Hematopoietic multipotent progenitor cell treated with erythropoietin and hydrocortisone succinate and interleukin-3 and kit ligand, for 6 days (in vitro differentiated cells): Measurements from ENCODE around the gene IDE.
"Not testable (repeated sequence)": the region's sequence is repeated elsewhere in the genome, so short reads cannot be mapped to it uniquely, and the experiment has no call there.

Experiments
- DNase-seq: peaks from one replicate; pipeline ENCODE4 v3.0.0-alpha.2; 2015

Gene IDE

DNA sequence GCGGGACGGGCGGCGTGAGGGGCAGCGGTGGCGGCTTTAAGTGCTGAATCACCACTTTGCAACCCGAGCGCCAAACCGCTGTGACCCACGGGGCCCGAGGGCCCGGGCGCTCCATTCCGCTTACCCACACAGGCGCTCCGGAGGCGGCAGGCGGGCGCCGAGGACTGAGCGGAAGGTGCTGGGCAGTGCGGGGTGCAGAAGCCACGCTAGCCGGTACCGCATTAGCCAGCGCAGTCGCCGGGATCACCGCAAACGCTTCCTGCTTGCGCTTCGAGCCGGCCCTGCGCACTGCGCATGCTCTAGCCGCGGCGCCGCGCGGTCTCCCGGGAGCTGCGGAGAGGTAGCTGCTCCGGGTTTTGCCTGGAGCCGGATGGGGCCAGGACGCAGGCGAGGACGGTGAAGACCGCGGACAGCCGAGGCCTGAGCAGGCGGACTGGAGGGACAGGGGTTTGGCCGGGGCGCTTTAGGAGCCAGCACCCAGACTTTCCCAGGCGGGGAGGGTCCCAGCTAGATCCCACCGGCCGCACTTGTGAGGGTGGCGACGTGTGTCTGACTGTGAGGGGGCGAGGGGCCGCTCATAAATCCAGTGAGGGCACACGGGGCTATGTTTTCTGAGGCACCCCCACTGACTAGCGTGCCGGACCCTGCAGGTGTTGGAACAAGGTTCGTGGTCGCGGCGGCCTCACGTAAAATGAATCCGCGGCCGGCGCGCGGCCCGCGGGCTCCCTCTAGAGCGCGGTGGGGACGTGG is at the start of gene IDE:
IDE (minus strand) TSS at position 296 of the 750 bp plus-strand sequence; CDS start at position 222, 74 bp downstream.
- peak; percentile 90 for DNase-seq

DNA sequence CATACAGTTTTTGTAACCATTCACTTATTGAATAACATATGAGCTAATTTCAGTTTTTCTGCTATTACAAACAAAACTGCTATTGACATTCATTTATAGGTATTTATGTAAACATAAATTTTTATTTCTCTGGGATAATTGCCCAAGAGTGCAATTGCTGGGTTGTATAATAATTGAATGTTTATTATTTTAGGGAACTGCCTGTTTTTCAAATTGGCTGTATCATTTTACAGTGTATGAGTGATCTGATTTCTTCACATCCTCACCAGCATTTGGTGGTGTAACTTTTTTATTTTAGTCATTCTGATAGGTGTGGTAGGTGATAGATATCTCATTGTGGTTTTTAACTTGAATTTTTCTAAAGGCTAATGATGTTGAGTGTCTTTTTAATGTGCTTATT is 45.5 kb upstream of the IDE start:
- DNase-seq, result no peak

DNA sequence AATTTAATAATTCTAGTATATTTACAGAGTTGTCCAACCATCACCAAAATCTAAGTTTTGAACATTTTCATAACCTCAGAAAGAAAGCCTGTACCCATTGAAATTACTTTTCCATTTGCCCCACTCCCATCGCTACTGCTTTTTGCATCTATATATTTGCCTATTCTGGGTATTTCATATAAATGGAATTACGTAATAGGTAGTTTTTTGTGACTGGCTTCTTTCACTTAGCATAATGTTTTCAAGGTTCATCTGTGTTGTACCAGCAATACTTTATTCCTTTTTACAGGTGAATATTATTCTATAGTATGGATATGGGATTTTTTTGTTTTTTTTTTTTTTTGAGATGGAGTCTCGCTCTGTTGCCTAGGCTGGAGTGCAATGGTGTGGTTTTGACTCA is 41.6 kb upstream of the IDE start:
- DNase-seq, result no peak

DNA sequence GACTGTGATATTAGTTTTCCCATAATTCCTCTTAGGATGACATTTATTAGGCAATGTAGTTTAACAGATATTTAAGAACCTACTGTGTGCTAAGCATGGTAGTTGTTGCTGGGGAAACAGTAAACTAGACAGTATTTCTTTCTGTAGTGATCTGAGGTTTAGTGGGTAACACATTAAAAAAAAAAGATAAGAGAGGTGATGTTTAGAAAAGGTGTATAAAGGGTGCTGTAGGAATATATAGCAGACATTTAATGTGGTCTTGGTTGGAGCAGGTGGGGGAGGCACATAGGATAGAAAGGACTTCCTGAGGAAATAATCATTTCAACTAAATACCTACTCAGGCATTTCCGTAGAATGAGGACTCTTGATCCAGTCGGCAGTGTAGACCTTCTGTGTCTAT is 30.9 kb upstream of the IDE start:
- DNase-seq, result no peak

DNA sequence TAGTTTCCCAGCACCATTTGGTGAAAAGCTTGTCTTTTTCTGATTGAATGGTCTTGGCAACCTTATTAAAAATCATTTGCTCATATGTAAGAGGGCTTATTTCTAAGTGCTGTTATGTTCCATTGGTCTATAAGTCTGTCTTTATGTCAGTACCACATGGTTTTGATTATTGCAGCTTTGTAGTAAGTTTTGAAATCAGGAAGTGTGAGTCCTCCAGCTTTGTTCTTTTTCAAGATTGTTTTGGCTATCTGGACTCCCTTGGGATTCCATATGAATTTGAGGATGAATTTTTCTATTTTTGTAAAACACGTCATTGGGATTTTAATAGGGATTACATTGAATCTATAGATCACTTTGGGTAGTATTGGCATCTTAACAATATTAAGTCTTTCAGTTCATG is 24.4 kb upstream of the IDE start:
- no peak for DNase-seq

DNA sequence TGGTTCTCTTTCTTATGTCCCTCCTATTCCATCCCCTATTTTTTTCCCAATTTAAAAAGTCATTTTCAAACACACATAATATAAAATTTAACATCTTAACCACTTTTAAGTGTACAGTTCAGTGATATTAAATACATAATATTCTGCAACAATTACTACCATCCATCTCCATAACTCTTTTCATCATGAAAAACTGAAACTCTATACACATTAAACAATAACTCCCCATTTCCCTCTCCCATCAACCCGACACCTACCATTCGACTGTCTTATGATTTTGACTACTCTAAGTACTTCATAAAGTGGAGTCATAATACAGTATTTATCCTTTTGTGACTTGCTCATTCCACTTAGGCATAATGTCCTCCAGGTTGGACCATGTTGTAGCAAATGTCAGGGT is 21.6 kb upstream of the IDE start:
- no peak for DNase-seq

DNA sequence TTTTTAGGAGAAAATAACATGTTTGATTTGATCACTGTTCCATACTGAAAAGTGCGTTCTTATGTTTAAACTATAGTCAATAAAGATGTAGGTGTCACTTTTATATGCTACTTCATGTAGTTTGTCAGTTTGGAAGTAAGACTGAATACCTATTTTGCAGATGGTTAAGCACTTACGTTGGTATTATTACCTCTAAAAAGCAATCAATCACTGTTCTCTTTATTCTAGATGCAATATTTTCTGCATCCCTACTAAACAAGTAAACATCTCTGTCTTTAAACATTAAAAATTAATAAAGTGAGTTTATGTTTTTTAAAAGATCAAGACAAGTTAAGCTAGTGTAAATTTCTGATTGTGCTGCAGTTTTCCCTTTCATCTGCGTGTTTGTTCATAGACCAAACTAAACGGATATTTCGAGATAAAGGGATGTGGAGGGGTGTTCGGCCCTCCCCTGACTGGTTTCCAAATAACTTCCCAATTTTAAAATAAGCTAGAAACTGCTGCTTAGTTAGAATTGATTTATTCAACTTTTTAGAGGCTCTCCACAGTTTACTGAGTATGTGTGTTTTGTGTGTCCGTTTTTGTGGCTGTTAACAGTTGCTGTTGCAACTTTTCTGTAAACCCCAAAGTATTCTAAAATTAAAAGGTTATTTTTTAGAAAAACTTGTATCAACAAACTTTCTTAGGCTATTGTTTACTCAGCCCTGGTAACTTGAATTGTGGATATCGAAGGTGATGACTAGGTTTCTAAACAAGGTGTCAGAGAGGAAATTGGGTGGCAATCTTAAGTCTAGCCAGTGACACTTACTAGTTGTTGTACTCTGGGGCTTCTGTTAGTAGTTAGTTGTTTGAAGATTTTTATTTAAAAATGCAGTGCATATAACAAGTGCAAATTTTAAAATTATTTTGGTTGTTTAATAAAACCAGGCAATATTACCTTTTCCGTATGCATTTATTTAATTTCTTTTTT is 20.0 kb upstream of the IDE start:
- peak; percentile 37 for DNase-seq

DNA sequence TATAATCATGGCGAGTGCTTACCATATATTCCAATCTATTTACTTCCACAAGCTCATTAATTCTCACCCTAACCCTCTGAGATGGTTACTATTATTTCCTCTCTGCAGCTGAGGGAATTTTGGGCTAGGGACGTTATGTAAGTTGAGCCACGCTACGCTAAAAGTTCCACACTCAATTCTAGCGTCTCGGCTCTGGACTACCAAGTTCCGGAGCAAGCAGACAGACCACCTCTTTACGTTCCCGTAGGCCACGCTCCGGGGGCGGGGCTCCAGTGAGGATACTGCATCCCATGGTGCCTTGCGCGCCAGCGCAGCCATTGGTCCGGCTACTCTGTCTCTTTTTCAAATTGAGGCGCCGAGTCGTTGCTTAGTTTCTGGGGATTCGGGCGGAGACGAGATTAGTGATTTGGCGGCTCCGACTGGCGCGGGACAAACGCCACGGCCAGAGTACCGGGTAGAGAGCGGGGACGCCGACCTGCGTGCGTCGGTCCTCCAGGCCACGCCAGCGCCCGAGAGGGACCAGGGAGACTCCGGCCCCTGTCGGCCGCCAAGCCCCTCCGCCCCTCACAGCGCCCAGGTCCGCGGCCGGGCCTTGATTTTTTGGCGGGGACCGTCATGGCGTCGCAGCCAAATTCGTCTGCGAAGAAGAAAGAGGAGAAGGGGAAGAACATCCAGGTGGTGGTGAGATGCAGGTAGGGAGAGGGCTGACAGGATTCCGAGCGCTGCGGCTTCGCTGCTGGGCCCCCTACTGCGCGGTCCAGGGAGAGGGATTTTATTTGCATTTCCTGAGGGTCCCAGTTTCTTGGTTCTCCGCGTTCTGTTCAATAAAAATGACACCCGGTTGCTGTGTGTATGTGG is 19.1 kb upstream of the IDE start, which contains the start of gene KIF11:
KIF11 (plus strand) TSS at position 370 of the 858 bp plus-strand sequence; CDS start at position 616, 246 bp downstream.
- DNase-seq, result peak; percentile 100

DNA sequence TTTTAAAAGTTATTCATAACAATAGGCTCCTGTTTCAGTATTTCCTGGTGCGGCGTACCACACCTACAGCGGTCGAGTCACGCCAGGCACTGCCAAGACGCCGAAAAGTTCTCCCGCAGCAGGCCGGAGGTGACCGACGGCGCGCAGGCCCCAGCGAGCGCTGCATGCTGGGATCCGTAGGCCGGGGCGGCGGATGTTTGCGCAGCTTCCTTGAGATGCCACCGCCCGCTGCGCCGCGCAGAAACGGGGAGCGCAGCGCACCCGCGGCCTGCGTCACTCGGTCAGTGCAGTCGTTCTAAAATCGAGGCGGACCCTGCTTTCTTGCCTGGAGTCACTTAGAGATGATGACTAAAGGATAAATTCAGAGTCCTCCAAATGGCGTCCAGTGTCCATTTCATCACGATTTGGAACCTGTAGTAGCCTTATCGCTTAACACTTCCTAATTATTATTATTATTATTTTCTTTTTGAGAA is 17.7 kb upstream of the IDE start:
- peak; percentile 96 for DNase-seq

DNA sequence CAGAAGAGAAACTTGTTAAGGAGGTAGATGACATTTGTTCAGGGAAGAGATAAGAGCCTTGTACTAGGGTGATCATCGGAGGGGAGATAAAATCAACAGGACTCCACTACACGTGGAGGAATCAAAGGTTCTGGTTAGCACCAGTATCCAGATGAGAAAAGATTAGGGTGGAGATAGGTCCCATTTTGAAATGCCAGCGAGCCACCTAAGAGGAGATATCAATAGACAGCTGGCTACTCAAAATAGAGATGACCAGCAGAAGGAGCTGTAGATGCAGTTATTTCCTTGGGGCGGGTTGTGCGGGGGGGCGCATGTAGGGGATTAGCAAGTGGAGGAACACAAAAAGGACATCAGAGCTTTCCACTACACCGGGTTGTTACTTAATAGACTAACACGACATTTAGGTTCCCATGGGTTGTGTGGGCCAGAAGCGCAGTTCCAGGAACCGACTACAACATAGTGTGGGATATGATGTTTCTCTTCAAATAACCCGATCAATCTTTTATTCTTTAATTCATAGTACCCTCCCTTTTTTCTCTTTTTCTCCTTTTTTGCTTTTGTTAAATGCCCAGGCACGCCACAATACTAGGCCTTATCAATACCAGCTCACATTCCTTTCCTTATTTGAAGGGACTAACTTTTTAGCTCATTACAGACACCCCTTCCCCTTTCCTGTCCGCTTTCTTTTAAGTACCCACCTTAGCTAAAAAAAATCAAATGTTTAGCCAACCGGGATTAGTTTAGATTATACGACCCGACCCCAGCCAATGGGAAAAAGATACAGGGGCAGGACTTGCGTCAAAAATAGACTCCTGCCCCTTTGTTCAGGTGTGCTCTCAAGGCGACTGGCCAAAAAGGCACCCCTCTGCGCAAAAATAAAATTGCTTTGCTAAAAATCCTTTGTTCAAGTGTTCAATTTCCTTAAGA is 17.0 kb upstream of the IDE start:
- peak; percentile 87 for DNase-seq

DNA sequence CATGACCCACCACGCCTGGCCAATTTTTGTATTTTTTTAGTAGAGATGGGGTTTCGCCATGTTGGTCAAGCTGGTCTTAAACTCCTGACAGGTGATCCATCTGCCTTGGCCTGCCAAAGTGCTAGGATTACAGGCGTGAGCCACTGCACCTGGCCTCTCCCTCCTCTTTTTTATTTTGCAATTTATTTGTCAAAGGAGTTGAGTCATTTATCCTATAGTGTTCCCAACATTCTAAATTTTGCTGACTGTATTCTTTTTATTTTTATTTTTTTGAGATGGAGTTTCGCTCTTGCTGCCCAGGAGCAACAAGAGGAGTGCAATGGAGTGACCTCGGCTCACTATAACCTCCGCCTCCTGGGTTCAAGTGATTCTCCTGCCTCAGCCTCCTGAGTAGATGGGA is 8.5 kb upstream of the IDE start:
- not testable (repeated sequence) for DNase-seq

DNA sequence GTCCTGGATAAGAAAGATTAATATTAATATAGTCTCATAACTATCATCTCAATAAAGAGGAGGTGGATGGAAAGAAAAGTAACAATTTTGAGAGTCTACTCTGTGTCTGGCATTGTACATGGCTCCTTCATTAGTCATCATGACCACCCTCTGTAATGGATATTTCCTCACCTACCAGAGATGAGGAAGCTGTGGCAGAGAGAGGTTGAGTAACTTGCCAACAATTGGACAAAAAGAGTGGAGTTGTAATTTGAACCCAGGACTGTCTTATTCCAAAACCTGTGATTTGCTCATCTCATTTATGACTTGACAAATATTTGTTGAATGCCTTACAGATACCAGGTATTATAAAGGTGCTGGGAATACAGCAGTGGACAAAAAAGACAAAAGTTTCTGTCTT is 2.1 kb upstream of the IDE start:
- DNase-seq, result peak; percentile 48

DNA sequence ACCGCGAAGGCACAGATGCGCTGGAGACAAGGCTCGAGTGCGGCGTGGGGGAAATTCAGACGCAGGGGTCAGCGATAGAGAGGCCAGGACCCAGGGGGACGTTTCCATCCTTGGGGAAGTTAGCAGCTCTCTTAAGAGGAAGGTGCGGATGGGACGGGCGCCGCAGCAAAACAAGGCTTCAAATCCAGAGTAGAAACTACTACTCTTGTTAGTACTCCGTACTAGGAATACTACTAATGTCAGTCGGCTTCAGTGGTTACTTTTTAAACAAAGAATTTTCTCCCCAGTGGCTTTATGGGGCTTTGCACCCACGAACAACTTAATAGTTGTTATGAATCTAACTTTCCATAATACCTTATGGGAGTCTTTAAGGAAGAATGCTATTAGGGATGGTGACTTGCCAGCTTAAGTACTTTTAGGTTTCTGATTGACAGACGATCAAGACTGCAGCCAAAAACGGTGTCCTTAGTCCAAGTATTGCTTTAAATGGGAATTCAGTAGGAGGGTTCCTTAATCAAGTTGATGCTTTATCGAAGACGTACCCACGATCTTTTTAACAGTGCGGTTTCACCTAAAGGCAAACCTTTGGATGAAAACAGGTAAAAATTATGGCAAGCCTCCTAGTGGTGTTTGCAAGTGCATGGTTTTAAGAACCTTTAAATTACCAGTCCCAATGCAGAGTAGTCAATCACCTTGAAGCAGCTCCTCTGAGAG is 812 bp upstream of the IDE start:
- DNase-seq, result peak; percentile 70

DNA sequence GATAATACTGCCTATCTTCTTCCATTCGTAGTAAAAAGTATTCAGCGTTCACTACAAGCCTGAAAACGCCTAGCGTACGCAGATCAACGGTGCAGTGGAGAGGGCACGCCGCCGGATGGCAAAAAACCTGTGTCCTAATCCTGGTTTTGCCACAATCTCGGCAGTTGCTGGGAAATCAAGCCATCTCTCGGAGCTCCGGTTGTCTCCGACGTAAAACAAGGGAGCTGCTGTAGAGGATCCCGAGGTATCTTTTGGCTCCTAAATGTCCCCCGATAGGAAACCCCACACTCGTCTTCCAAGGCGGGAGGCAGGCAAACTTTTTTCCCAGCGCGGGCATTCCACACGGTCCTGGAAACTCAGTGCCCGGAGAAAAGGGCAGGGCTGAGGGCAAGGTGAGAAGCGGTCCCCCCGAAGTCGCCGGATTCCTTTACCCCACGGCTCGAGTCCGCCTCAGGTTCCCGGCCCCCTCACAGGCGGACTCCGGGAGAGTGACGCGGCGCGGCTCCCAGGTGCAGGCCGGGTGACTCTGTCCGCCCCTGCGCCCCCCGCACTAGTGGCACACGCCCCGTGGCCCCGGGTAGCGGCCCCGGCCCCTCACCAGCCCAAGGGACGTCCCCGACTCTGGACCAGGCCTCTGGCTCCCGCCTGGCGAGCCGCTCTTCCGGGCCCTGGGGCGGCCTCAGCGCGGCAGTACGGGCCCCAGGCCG is 649 bp downstream of the IDE start:
- DNase-seq, result peak; percentile 77

DNA sequence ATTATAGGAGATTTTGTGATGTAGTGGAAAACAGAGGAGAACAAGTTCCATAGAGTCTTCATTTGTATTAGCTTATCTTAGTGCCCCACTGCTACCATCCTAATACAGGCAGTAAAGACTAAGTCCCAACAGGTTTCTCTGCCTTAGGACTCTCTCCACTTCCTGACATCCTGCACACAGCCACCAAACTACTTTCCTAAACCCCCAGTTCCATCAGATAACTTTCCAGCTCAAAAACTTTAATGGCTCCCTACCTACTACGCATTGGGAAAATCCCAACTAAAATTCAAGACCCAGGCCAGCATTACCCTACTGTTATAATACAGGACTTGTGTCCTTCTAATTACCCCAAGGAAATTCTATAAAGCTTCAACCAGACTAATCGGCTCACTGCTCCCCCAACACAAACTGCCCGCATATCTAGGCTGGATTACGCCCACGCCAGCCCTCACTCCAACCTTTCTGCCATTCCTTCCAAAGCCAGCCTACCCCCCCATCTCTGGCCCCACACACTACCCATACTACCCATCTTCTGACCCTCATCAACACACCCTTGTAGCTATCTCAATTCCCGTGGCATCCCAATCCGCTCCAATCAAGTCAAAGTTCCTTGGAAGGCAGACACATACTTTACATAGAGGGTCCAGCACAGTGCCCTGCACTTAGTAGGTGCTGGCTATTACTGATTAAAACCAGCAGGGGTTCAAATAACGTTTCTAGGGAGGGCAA is 1.4 kb downstream of the IDE start:
- DNase-seq, result peak; percentile 44

DNA sequence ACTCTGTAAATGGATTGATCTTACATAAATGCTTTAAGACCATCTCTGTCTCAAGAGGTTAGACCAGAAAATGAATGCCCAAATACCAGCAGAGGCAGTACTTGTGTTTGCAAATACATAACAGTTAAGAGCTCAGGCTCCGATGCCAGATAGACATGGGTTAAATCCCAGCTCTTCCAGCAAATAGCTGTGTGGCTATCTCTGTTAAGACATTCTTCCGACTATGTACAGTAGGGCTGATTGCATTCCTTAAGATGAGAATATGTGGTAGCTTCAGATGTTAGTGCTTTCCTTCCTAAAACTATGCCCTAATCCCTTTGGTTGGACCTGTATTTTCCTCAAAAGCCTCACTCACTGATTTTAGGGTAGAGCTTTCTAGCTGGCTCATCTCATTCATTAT is 2.2 kb downstream of the IDE start:
- DNase-seq, result no peak

DNA sequence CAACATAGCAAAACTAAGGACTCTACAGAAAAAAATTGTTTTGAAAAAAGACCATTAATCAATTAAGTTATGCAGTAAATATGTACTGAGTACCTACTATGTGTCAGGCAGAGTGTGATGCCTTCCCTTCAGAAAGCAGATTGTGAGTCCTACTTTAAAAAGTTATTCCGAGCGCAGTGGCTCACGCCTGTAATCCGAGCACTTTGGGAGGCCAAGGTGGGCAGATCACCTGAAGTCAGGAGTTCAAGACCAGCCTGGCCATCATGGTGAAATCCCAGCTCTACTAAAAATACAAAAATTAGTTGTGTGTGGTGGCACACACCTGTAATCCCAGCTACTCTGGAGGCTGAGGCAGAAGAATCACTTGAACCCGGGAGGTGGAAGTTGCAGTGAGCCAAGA is 4.2 kb downstream of the IDE start:
- DNase-seq, result not testable (repeated sequence)

DNA sequence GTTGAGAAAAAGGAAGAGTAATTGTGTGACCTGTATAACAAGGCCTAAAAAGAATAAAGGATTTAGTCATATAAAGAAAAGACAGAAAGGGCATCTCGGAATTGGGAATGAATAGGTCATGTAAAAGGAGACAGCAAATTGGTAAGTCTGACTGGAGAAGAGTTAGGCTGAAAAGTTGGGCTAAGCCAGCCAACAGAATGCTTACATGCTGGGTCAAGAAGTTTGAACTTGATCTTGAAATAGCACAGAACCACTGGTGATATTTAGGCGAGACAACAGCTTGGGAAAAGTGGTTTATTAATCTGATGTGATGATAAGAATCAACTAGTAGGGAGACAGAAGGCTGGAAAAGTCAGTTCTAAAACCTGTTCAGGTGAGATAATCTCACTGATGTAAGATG is 4.8 kb downstream of the IDE start:
- no peak for DNase-seq

DNA sequence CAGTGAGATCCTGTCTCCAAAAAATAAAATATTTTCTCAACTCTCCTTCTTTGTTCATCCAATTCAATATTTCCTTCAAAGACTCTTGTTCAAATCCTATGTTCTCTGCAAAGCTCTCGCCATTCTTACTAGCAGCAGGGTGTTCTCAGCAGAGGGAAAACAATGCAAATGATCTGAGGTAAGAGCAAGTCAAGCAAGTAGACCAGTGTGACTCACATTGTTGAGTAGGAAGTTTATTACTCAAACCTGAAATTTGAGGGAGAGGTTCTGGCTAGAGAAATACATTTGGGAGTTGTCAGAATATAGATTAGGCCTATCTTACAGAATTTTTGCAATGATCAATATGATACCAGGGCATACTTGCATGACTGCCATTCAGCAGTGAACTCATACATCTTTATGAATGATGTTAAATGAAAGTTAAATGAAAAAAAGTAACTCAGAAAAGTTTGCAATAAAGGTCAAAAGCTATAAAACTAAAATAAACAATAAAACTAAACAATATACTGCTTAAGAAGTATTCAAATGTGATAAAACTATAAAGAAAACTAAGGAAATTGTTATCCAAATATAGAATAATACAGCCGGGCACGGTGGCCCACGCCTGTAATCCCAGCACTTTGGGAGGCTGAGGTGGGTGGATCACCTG is 5.8 kb downstream of the IDE start:
- no peak for DNase-seq
